ENCODE results near the gene MXD4.
A peak's percentile ranks its signal among the peaks of the same experiment; 100 is the strongest.

Gene MXD4

DNA sequence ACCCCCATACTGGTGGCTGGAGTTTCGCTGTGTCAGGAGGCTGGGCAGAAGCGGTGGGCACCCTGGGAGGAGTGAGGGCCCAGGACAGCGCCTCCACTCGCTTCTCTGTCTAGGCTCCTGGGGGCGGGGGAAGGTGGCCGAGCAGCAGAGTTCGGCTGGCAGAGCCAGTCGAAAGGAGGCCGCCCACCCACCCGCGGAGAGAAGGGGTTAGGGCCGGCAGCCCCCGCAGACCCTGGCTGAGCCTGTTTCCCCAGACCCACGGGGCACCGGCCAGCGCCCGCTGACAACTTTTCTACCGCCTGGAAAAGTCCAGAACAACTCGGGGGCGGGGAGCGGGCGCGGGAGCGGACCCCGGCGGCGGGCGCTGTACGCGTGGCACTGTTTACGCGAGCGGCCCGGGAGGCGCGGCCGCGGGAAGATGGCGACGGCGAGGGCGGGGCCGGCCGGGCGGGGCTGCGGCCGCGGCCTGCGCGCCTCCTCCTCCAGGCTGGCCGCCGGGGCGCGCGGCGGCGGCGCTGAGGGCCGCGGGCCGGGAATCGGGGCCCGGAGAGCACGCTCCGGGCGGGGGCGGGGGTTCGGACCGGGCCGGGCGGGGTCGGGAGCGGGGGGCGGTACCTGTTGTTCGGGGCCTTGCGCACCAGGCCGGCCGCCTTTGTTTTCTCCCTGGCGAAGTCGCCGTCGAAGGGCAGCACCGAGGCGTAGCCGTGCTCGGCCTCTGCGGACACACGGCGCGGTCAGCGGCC lies 628 bp downstream of the MXD4 start:
- peak; percentile 65 for DNase-seq

GRCh38 chr4:2260344-2261109 lies 1.4 kb downstream of the MXD4 start:
- DNase-seq: peak; percentile 1

- DNase-seq: peak; percentile 1
Measured at GRCh38 chr4:2259541-2260343, 2.2 kb downstream of the MXD4 start.

GRCh38 chr4:2259036-2259540 lies 2.8 kb downstream of the MXD4 start:
- DNase-seq: peak; percentile 1

- peak; percentile 1 for DNase-seq
Measured at GRCh38 chr4:2258091-2259035, 3.5 kb downstream of the MXD4 start.

- peak; percentile 2 for DNase-seq
Measured at GRCh38 chr4:2257361-2258081, 4.4 kb downstream of the MXD4 start.

- DNase-seq: peak; percentile 1
Measured at GRCh38 chr4:2256781-2257191, 5.1 kb downstream of the MXD4 start.

GRCh38 chr4:2256156-2256731 lies 5.7 kb downstream of the MXD4 start:
- no peak for DNase-seq

- DNase-seq: peak; percentile 1
Measured at GRCh38 chr4:2255501-2256155, 6.3 kb downstream of the MXD4 start.

- DNase-seq: no peak
Measured at GRCh38 chr4:2254665-2255500, 7.0 kb downstream of the MXD4 start.

DNA sequence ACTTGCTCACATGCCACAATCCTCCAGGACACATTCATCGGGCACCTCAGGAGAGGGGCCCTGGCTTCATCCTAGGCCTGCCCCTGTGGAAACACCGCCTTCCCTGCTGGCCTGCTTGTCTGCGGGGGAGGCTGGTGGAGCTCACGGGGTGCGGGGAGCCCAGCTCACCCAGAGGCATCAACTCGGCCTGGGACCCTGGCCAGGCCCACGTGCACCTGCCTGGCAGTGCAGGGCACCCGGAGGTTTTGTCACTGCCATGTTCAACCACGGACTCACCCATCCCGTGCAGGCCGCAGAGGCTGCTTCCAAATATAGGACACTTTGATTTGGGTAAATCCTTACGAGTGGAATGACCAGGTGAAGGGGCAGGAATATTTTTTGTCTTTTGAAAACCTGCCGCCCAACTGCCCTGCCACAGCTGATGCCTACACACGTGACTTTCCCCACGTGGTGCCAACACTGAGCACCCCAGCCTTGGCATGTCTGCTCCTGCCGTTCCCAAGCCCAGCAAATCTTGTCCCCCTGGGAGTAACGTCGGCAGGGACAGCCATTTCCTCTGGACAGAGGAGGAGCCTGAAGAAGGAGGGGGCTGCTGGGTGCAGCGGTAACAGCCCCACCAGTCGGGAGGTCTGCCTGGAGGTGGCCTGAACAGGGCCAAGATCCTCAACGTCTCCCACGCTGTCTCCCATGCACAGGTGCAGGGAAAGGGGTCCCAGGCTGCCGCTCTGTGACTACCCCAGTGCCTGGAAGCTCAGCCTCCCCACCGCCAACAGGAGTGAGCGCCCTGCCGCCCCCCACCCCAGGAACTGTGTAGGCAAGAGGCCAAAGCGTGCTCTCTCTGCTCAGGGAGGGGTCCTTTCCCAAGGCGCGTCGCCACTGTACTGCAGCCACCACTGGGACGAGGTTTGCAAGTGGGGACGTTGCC lies 8.5 kb downstream of the MXD4 start:
- peak; percentile 0 for DNase-seq

GRCh38 chr4:2252530-2253091 lies 9.3 kb downstream of the MXD4 start:
- DNase-seq: no peak

- DNase-seq: peak; percentile 1
Measured at GRCh38 chr4:2251795-2252529, 9.9 kb downstream of the MXD4 start.

DNA sequence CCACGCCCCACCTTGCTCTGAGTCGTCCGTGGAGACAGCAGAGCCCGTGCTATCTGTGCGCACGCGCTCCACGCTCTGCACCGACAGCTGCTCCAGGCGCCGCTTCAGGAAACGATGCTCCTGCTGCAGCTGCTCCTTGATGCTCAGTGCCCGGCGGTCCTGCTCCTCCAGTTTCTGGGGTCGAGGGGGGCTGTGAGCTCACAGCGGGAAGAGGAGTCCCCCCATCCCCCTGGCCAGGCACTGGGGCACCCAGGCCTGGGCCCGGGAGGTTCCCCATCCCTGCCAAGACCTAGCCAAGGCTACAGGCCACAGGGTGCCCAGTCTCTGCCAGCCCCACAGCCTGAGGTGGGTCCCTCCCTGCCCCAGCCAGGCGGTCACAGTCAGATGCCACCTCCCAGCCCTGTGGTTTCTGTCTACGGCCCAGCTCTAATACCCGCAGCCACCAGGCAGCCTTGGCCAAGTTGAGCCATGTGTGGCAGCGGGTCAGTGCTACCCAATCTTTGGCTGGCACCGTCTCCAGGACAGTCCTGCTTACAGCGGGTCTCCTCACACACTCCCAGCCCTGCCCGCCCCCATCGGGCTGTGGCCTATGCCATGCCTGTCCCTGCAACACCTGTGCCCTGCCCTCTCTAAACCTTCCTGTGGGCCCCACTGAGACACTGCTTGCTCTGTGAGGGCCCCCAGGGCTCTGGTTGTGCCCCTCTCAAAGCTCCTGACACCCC lies 10.7 kb downstream of the MXD4 start:
- no peak for DNase-seq

GRCh38 chr4:2250357-2251072 lies 11.4 kb downstream of the MXD4 start:
- peak; percentile 1 for DNase-seq

All from activated CD4-positive, alpha-beta T cell treated with anti-CD3 and anti-CD28 coated beads for 48 hours (primary cell).